Ecto neural progenitor cell (in vitro differentiated cells): Measurements from ENCODE around the gene ZNF30.
A peak's percentile ranks its signal among the peaks of the same experiment; 100 is the strongest.
"Not testable (repeated sequence)": the region's sequence is repeated elsewhere in the genome, so short reads cannot be mapped to it uniquely, and the experiment has no call there.

Source experiments
- DNase-seq: peaks from one replicate; pipeline ENCODE4 v3.0.0-alpha.2; 2018; ENCODE audit warnings: low spot score

ZNF30 gene

GRCh38 chr19:34960103-34960805 lies 33.6 kb downstream of the ZNF30 start:
- DNase-seq: no peak

- no peak for DNase-seq
Measured at GRCh38 chr19:34960940-34961679, 34.4 kb downstream of the ZNF30 start.

GRCh38 chr19:34961775-34962686 lies 35.3 kb downstream of the ZNF30 start:
- no peak for DNase-seq

GRCh38 chr19:34962687-34963572 lies 36.2 kb downstream of the ZNF30 start:
- DNase-seq: no peak

- DNase-seq: peak; percentile 81
Measured at GRCh38 chr19:34963573-34964406, 37.1 kb downstream of the ZNF30 start, which contains the start of gene ZNF792. Gene ZNF792 (minus strand): TSS chr19:34964229. CDS start chr19:34963662, 567 bp downstream.

GRCh38 chr19:34964598-34964997 lies 37.9 kb downstream of the ZNF30 start:
- no peak for DNase-seq

- not testable (repeated sequence) for DNase-seq
Measured at GRCh38 chr19:34965505-34965904, 38.8 kb downstream of the ZNF30 start.

GRCh38 chr19:34967551-34967950 lies 40.8 kb downstream of the ZNF30 start:
- DNase-seq: no peak

GRCh38 chr19:34969721-34970120 lies 43.0 kb downstream of the ZNF30 start:
- no peak for DNase-seq

GRCh38 chr19:34970185-34970780 lies 43.6 kb downstream of the ZNF30 start:
- DNase-seq: not testable (repeated sequence)

- no peak for DNase-seq
Measured at GRCh38 chr19:34972163-34972705, 45.5 kb downstream of the ZNF30 start.

- no peak for DNase-seq
Measured at GRCh38 chr19:34974646-34975045, 47.9 kb downstream of the ZNF30 start.

- no peak for DNase-seq
Measured at GRCh38 chr19:34975056-34975455, 48.4 kb downstream of the ZNF30 start.

GRCh38 chr19:34976611-34977010 lies 49.9 kb downstream of the ZNF30 start:
- no peak for DNase-seq

- DNase-seq: no peak
Measured at GRCh38 chr19:34979819-34980640, 53.3 kb downstream of the ZNF30 start.

GRCh38 chr19:34982275-34982674 lies 55.6 kb downstream of the ZNF30 start:
- DNase-seq: no peak

GRCh38 chr19:34983786-34984185 lies 57.1 kb downstream of the ZNF30 start:
- no peak for DNase-seq

GRCh38 chr19:34984287-34984686 lies 57.6 kb downstream of the ZNF30 start:
- DNase-seq: no peak
